OCI-LY1 (cell line): ENCODE results near the gene CDH23.

Experiments used
- CTCF ChIP-seq: fragments of 200-600 bp; sonication (generic), shearing (Covaris generic); IDR thresholded peaks from 2 replicates; pipeline ENCODE4 v1.5.1; 2017; ENCODE audit warnings: mild to moderate bottlenecking, antibody characterized with exemption, low read length, moderate library complexity, mixed read lengths
- EZH2 ChIP-seq: fragments of 200-600 bp; sonication (generic), shearing (Covaris generic); IDR thresholded peaks from 2 replicates; pipeline ENCODE4 v1.8.0; 2017; ENCODE audit warnings: borderline replicate concordance, mixed run types, mild to moderate bottlenecking, antibody characterized with exemption, low read length, moderate library complexity, mixed read lengths

GRCh38 chr10:71561003-71561574, 164.4 kb downstream of the CDH23 start:
- no peak for TF ChIP-seq EZH2
- TF ChIP-seq CTCF = no peak
